Activated naive CD4-positive, alpha-beta T cell treated with anti-CD3 and anti-CD28 coated beads for 36 hours (primary cell): ENCODE measurements around the gene ABCF3. TPM values are rescaled to one million over a fixed set of nuclear protein-coding genes. Genes with fewer than 3 reads are reported as not detected.
"Not testable (repeated sequence)": the region's sequence is repeated elsewhere in the genome, so short reads cannot be mapped to it uniquely, and the experiment has no call there.

Source experiments
- CTCF ChIA-PET: fragments of 350-600 bp; sonication (Branson Sonifier 250); formaldehyde crosslinking; loops from one replicate; lab custom pipeline; 2021; ENCODE audit warnings: antibody characterized with exemption; lab: Charles Lee
- DNase-seq: peaks from one replicate; pipeline ENCODE4 v3.0.0-alpha.2; 2020
- H3K27ac Mint-ChIP-seq: one replicate; pipeline ENCODE4 v1.8.0; 2021; ENCODE audit warnings: mild to moderate bottlenecking, mixed read lengths
- H3K27me3 Mint-ChIP-seq: one replicate; pipeline ENCODE4 v1.8.0; 2021; ENCODE audit warnings: low read depth, mixed read lengths
- H3K36me3 Mint-ChIP-seq: one replicate; pipeline ENCODE4 v1.8.0; 2021; ENCODE audit warnings: low read depth, mixed read lengths
- H3K4me1 Mint-ChIP-seq: one replicate; pipeline ENCODE4 v1.8.0; 2021; ENCODE audit warnings: low read depth, mixed read lengths
- H3K4me3 Mint-ChIP-seq: one replicate; pipeline ENCODE4 v1.8.0; 2021; ENCODE audit warnings: mild to moderate bottlenecking, moderate library complexity, mixed read lengths
- H3K9me3 Mint-ChIP-seq: one replicate; pipeline ENCODE4 v1.8.0; 2021; ENCODE audit warnings: mixed read lengths
- intact Hi-C: fragments of 100-400 bp; cut with micrococcal nuclease; formaldehyde crosslinking; loops from one replicate; pipeline ENCODE4 v1.15.1; 2023
- total RNA-seq, 2 experiments: library from RNA; stranded (reverse); gene quantifications; one replicate each; pipeline ENCODE4 v1.2.3, GENCODE V29; 2021

Gene ABCF3
- 10 to 100 TPM; 38.5 to 39.1 TPM for total RNA-seq

- DNase-seq, result peak; percentile 30
- Mint-ChIP-seq H3K4me3 (peak within 1 kb of the TSS; percentile 94), H3K9me3 (no peaks in the 10 kb centered on the region), H3K4me1 (peaks cover 28% of the 10 kb centered on the region), H3K27me3 (no peaks in the 10 kb centered on the region), H3K27ac (peak within 1 kb of the TSS; percentile 92), H3K36me3 (peaks cover 41% of the 10 kb centered on the region)
- CTCF ChIA-PET, result interaction anchor here (1.0 to 2.2 kb wide), 5 partner anchors 41 to 66 kb away, joined by 3 to 13 read pairs (median 3); partner anchors contain the start of gene EEF1AKMT4
- intact Hi-C loops, result loop anchor here (1.0 to 5.0 kb wide), 6 partner anchors 31 to 719 kb away; partner anchors contain the start of genes DVL3, EEF1AKMT4, EIF2B5 and PSMD2
Observed at GRCh38 chr3:184186184-184186901, at the start of gene ABCF3. TSS of gene ABCF3 (plus strand) at chr3:184186199. CDS start at chr3:184186208, 9 bp downstream.

- no peak for DNase-seq
- no peak overlapping the region for H3K27ac Mint-ChIP-seq
- no peaks in the 10 kb centered on the region for H3K9me3 Mint-ChIP-seq
- H3K36me3 Mint-ChIP-seq, result peaks cover 20% of the 10 kb centered on the region
- CTCF ChIA-PET, result interaction anchor here (0.6 to 1.1 kb wide), 2 partner anchors 12 to 471 kb away, joined by 3 read pairs; no protein-coding TSS in a partner anchor
- H3K27me3 Mint-ChIP-seq, result no peaks in the 10 kb centered on the region
- no peak overlapping the region for H3K4me3 Mint-ChIP-seq
- H3K4me1 Mint-ChIP-seq, result peaks cover 22% of the 10 kb centered on the region
- intact Hi-C loops, result no loop called here
Observed at GRCh38 chr3:184140436-184140835, 45.6 kb upstream of the ABCF3 start.

GRCh38 chr3:184142199-184142598, 43.8 kb upstream of the ABCF3 start:
- Mint-ChIP-seq H3K27me3 (no peaks in the 10 kb centered on the region), H3K36me3 (peaks cover 20% of the 10 kb centered on the region), H3K27ac (no peak overlapping the region), H3K9me3 (no peaks in the 10 kb centered on the region), H3K4me1 (peaks cover 9% of the 10 kb centered on the region), H3K4me3 (no peak overlapping the region)
- intact Hi-C loops, result no loop called here
- CTCF ChIA-PET, result no interaction called here
- DNase-seq, result no peak

GRCh38 chr3:184143327-184143726, 42.7 kb upstream of the ABCF3 start:
- intact Hi-C loops, result no loop called here
- CTCF ChIA-PET, result interaction anchor here (2.7 to 2.8 kb wide), 2 partner anchors 85 to 106 kb away, joined by 7 to 12 read pairs; partner anchors contain the start of gene EEF1AKMT4
- Mint-ChIP-seq H3K27me3 (no peaks in the 10 kb centered on the region), H3K36me3 (peaks cover 18% of the 10 kb centered on the region), H3K9me3 (no peaks in the 10 kb centered on the region), H3K4me3 (no peak overlapping the region), H3K27ac (peak overlapping the region; percentile 51), H3K4me1 (peaks cover 2% of the 10 kb centered on the region)
- DNase-seq, result no peak

GRCh38 chr3:184144505-184144904, 41.5 kb upstream of the ABCF3 start:
- Mint-ChIP-seq H3K4me1 (peaks cover 2% of the 10 kb centered on the region), H3K27ac (no peak overlapping the region), H3K36me3 (peaks cover 16% of the 10 kb centered on the region), H3K9me3 (no peaks in the 10 kb centered on the region), H3K4me3 (no peak overlapping the region), H3K27me3 (no peaks in the 10 kb centered on the region)
- CTCF ChIA-PET, result interaction anchor here (1.2 to 2.8 kb wide), 6 partner anchors 9 to 105 kb away, joined by 3 to 12 read pairs (median 7); partner anchors contain the start of genes AP2M1, EEF1AKMT4 and EIF2B5
- DNase-seq, result no peak
- intact Hi-C loops, result no loop called here

GRCh38 chr3:184145111-184145524, 40.9 kb upstream of the ABCF3 start:
- intact Hi-C loops, result loop anchor here (1.0 kb wide), 2 partner anchors 105 to 144 kb away; no protein-coding TSS in a partner anchor
- no peak overlapping the region for H3K4me3 Mint-ChIP-seq
- DNase-seq, result peak; percentile 55

GRCh38 chr3:184145751-184146270, 40.2 kb upstream of the ABCF3 start:
- no peak for DNase-seq
- CTCF ChIA-PET, result interaction anchor here (2.2 to 2.8 kb wide), 4 partner anchors 10 to 104 kb away, joined by 7 to 12 read pairs (median 8); partner anchors contain the start of genes AP2M1, EEF1AKMT4 and EIF2B5
- no peak overlapping the region for H3K27ac Mint-ChIP-seq
- intact Hi-C loops, result loop anchor here (1.0 kb wide), 2 partner anchors 104 to 143 kb away; no protein-coding TSS in a partner anchor
- no peak overlapping the region for H3K4me3 Mint-ChIP-seq
- peaks cover 13% of the 10 kb centered on the region for H3K36me3 Mint-ChIP-seq
- H3K27me3 Mint-ChIP-seq, result no peaks in the 10 kb centered on the region
- H3K4me1 Mint-ChIP-seq, result peaks cover 2% of the 10 kb centered on the region
- H3K9me3 Mint-ChIP-seq, result no peaks in the 10 kb centered on the region

More at GRCh38 chr3:184145111-184145524, 40.9 kb upstream of the ABCF3 start:
- peaks cover 13% of the 10 kb centered on the region for H3K36me3 Mint-ChIP-seq
- H3K9me3 Mint-ChIP-seq, result no peaks in the 10 kb centered on the region
- H3K27ac Mint-ChIP-seq, result no peak overlapping the region
- peaks cover 2% of the 10 kb centered on the region for H3K4me1 Mint-ChIP-seq
- H3K27me3 Mint-ChIP-seq, result no peaks in the 10 kb centered on the region
- CTCF ChIA-PET, result interaction anchor here (1.2 to 2.8 kb wide), 6 partner anchors 9 to 105 kb away, joined by 3 to 12 read pairs (median 7); partner anchors contain the start of genes AP2M1, EEF1AKMT4 and EIF2B5

- Mint-ChIP-seq H3K36me3 (peaks cover 2% of the 10 kb centered on the region), H3K4me1 (no peaks in the 10 kb centered on the region), H3K9me3 (no peaks in the 10 kb centered on the region), H3K27me3 (no peaks in the 10 kb centered on the region), H3K4me3 (no peak overlapping the region), H3K27ac (no peak overlapping the region)
- no peak for DNase-seq
- CTCF ChIA-PET, result no interaction called here
- intact Hi-C loops, result no loop called here
Observed at GRCh38 chr3:184148076-184148475, 37.9 kb upstream of the ABCF3 start.

GRCh38 chr3:184149123-184149522, 36.9 kb upstream of the ABCF3 start:
- Mint-ChIP-seq H3K27ac (no peak overlapping the region), H3K4me1 (no peaks in the 10 kb centered on the region), H3K27me3 (no peaks in the 10 kb centered on the region), H3K36me3 (no peaks in the 10 kb centered on the region), H3K4me3 (no peak overlapping the region), H3K9me3 (no peaks in the 10 kb centered on the region)
- CTCF ChIA-PET, result interaction anchor here (0.6 kb wide), 1 partner anchor 33 kb away, joined by 3 read pairs; no protein-coding TSS in a partner anchor
- intact Hi-C loops, result no loop called here
- DNase-seq, result no peak

- DNase-seq, intact Hi-C loops, CTCF ChIA-PET, H3K9me3 Mint-ChIP-seq, H3K4me1 Mint-ChIP-seq, H3K27ac Mint-ChIP-seq, H3K4me3 Mint-ChIP-seq, H3K27me3 Mint-ChIP-seq, H3K36me3 Mint-ChIP-seq: not testable (repeated sequence)
Observed at GRCh38 chr3:184149770-184150169, 36.2 kb upstream of the ABCF3 start.

GRCh38 chr3:184154885-184155643, 30.9 kb upstream of the ABCF3 start, which contains the start of gene DVL3:
TSS of gene DVL3 (plus strand) at chr3:184155377. CDS start at chr3:184155636, 259 bp downstream.
- H3K9me3 Mint-ChIP-seq, result no peaks in the 10 kb centered on the region
- CTCF ChIA-PET, result interaction anchor here (0.9 to 1.0 kb wide), 2 partner anchors 18 to 259 kb away, joined by 3 read pairs; no protein-coding TSS in a partner anchor

More at GRCh38 chr3:184154885-184155643, 30.9 kb upstream of the ABCF3 start, which contains the start of gene DVL3:
- Mint-ChIP-seq H3K27me3 (no peaks in the 10 kb centered on the region), H3K27ac (peak within 1 kb of the TSS; percentile 66), H3K4me1 (peaks cover 19% of the 10 kb centered on the region), H3K36me3 (no peaks in the 10 kb centered on the region), H3K4me3 (peak within 1 kb of the TSS; percentile 94)
- intact Hi-C loops, result loop anchor here (1.0 kb wide), 4 partner anchors 19 to 94 kb away; partner anchors contain the start of genes ABCF3, AP2M1, EEF1AKMT4 and EIF2B5
- DNase-seq, result peak; percentile 25
